GM23338 (cell line): ENCODE measurements around the gene MSANTD7. TPM values are rescaled to one million over a fixed set of nuclear protein-coding genes. Genes with fewer than 3 reads are reported as not detected.

Experiments
- ATAC-seq: fragments of 200-7000 bp; cut with Tn5 transposase; 3 replicates; pipeline ENCODE4 v1.9.1; 2020
- DNase-seq: peaks from one replicate; pipeline ENCODE4 v3.0.0-alpha.2; 2015; ENCODE audit warnings: low spot score
- H2AFZ ChIP-seq: fragments of 200-600 bp; sonication (generic); 2 replicates; pipeline ENCODE4 v1.8.0; 2016; ENCODE audit warnings: antibody characterized with exemption, mild to moderate bottlenecking, moderate library complexity
- H3F3A ChIP-seq: fragments of 200-600 bp; sonication (generic); replicated peaks from 2 replicates; pipeline ENCODE4 v1.8.0; 2017; ENCODE audit warnings: antibody characterized with exemption, mixed run types, low read depth
- H3K27ac ChIP-seq: fragments of 200-600 bp; sonication (generic); 2 replicates; pipeline ENCODE4 v1.6.1; 2016; ENCODE audit warnings: low read depth
- H3K27me3 ChIP-seq: fragments of 200-600 bp; sonication (generic); 2 replicates; pipeline ENCODE4 v1.8.0; 2016; ENCODE audit warnings: mild to moderate bottlenecking, mixed run types, moderate library complexity; ENCODE audit not compliant: insufficient read depth
- H3K36me3 ChIP-seq: fragments of 200-600 bp; sonication (generic); 2 replicates; pipeline ENCODE4 v1.8.0; 2016; ENCODE audit warnings: mild to moderate bottlenecking; ENCODE audit not compliant: insufficient read depth
- H3K4me1 ChIP-seq: fragments of 200-600 bp; sonication (generic); 2 replicates; pipeline ENCODE4 v1.8.0; 2016; ENCODE audit warnings: mild to moderate bottlenecking, moderate library complexity; ENCODE audit not compliant: insufficient read depth
- H3K4me2 ChIP-seq: fragments of 200-600 bp; sonication (generic); 2 replicates; pipeline ENCODE4 v1.7.1; 2017; ENCODE audit warnings: mixed run types
- H3K4me3 ChIP-seq: fragments of 200-600 bp; sonication (generic); 2 replicates; pipeline ENCODE4 v1.6.1; 2016; ENCODE audit warnings: mixed run types
- H3K79me2 ChIP-seq: fragments of 200-600 bp; sonication (generic); replicated peaks from 2 replicates; pipeline ENCODE4 v1.8.0; 2017; ENCODE audit warnings: mild to moderate bottlenecking; ENCODE audit not compliant: insufficient read depth
- H3K9me2 ChIP-seq: fragments of 200-600 bp; sonication (generic); 2 replicates; pipeline ENCODE4 v1.8.0; 2017; ENCODE audit not compliant: insufficient read depth
- H4K20me1 ChIP-seq: fragments of 200-600 bp; sonication (generic); replicated peaks from 2 replicates; pipeline ENCODE4 v1.8.0; 2017; ENCODE audit warnings: mild to moderate bottlenecking; ENCODE audit not compliant: insufficient read depth
- H3K27ac Mint-ChIP-seq: 2 replicates; pipeline ENCODE4 v1.8.0; 2020; ENCODE audit warnings: inconsistent platforms, mild to moderate bottlenecking, moderate library complexity, mixed read lengths
- H3K27me3 Mint-ChIP-seq: 3 replicates; pipeline ENCODE4 v1.8.0; 2022; ENCODE audit warnings: low read depth, mild to moderate bottlenecking, moderate library complexity, mixed read lengths, inconsistent platforms; ENCODE audit not compliant: insufficient read depth, poor library complexity
- H3K36me3 Mint-ChIP-seq: 3 replicates; pipeline ENCODE4 v1.8.0; 2021; ENCODE audit warnings: low read depth, mild to moderate bottlenecking, inconsistent platforms, moderate library complexity, mixed read lengths
- H3K4me1 Mint-ChIP-seq: 3 replicates; pipeline ENCODE4 v1.8.0; 2020; ENCODE audit warnings: mild to moderate bottlenecking, inconsistent platforms, mixed read lengths
- H3K4me3 Mint-ChIP-seq: 3 replicates; pipeline ENCODE4 v1.8.0; 2021; ENCODE audit warnings: moderate library complexity, mild to moderate bottlenecking, inconsistent platforms, mixed read lengths
- H3K9me3 Mint-ChIP-seq: 3 replicates; pipeline ENCODE4 v1.8.0; 2020; ENCODE audit warnings: moderate library complexity, mild to moderate bottlenecking, inconsistent platforms, mixed read lengths
- CREB1 ChIP-seq: fragments of 250-450 bp; sonication (Bioruptor Pico); IDR thresholded peaks from 2 replicates; pipeline ENCODE4 v1.5.0; 2020; ENCODE audit warnings: low read depth, mild to moderate bottlenecking, moderate library complexity
- EZH2 ChIP-seq: fragments of 200-600 bp; sonication (generic); IDR thresholded peaks from one replicate; pipeline ENCODE4 v1.8.0; 2017; ENCODE audit warnings: antibody characterized with exemption, mild to moderate bottlenecking, low read depth; ENCODE audit not compliant: unreplicated experiment
- EZH2phosphoT487 ChIP-seq: fragments of 200-600 bp; sonication (generic); IDR thresholded peaks from one replicate; pipeline ENCODE4 v1.8.1; 2018; ENCODE audit warnings: antibody characterized with exemption; ENCODE audit not compliant: unreplicated experiment
- JUNB ChIP-seq: IDR thresholded peaks from one replicate; pipeline ENCODE4 v1.6.1; 2016; ENCODE audit warnings: antibody characterized with exemption; ENCODE audit not compliant: unreplicated experiment
- NANOG ChIP-seq: IDR thresholded peaks from 2 replicates; pipeline ENCODE4 v1.6.1; 2016; ENCODE audit warnings: antibody characterized with exemption, borderline replicate concordance
- POLR2AphosphoS5 ChIP-seq: IDR thresholded peaks from 2 replicates; pipeline ENCODE4 v1.6.1; 2016; ENCODE audit warnings: antibody characterized with exemption, low read depth
- STAT1 ChIP-seq: IDR thresholded peaks from one replicate; pipeline ENCODE4 v1.6.1; 2016; ENCODE audit warnings: antibody characterized with exemption; ENCODE audit not compliant: unreplicated experiment
- ZNF114 ChIP-seq: fragments of 250-450 bp; sonication (Bioruptor Pico); IDR thresholded peaks from 2 replicates; pipeline ENCODE4 v1.5.0; 2020; ENCODE audit warnings: mild to moderate bottlenecking, moderate library complexity
- ZNF331 ChIP-seq: fragments of 250-450 bp; sonication (Bioruptor Pico); IDR thresholded peaks from 2 replicates; pipeline ENCODE4 v1.5.0; 2020; ENCODE audit warnings: low read depth, mild to moderate bottlenecking, moderate library complexity
- polyA plus RNA-seq: library from polyadenylated mRNA; unstranded; fragments of >200 nt; fragmentation: Nextera tagmentation; extraction: Ambion mirVana; gene quantifications from 2 replicates; pipeline ENCODE4 v1.2.1, GENCODE V29; 2016
- total RNA-seq: library from RNA; depleted of rRNA; stranded (reverse); fragments of >200 nt; shearing (Covaris generic); gene quantifications from 2 replicates; pipeline ENCODE4 v1.2.3, GENCODE V29; 2014
- TF ChIP-seq, protein P1 (sequence below): fragments of 250-450 bp; sonication (Bioruptor Pico); IDR thresholded peaks from 2 replicates; pipeline ENCODE4 v1.5.0; 2020; ENCODE audit warnings: mild to moderate bottlenecking, moderate library complexity
- TF ChIP-seq, protein P2 (sequence below): IDR thresholded peaks from one replicate; pipeline ENCODE4 v1.6.1; 2018; ENCODE audit warnings: antibody characterized with exemption; ENCODE audit not compliant: unreplicated experiment
- TF ChIP-seq, protein P3 (sequence below), 2 experiments: fragments of 200-600 bp in 1 of 2; sonication (generic) in 1 of 2; conservative IDR thresholded peaks; 2 replicates each; pipeline versions ENCODE4 v1.5.1 to v1.6.1; 2016 to 2017; ENCODE audit warnings: antibody characterized with exemption in 2 of 2, low read depth in 2 of 2, mild to moderate bottlenecking in 2 of 2, moderate library complexity in 1 of 2
- TF ChIP-seq, protein P4 (sequence below): IDR thresholded peaks from 2 replicates; pipeline ENCODE4 v1.6.1; 2016; ENCODE audit warnings: antibody characterized with exemption

The MSANTD7 gene
- total and polyA plus RNA-seq, 2 experiments from 2014 or later = 5.3 to 19.8 TPM

- Mint-ChIP-seq H3K27ac (no peak overlapping the region), H3K27me3 (peaks cover 4% of the 10 kb centered on the region), H3K4me1 (no peaks in the 10 kb centered on the region), H3K4me3 (no peak overlapping the region), H3K36me3 (no peaks in the 10 kb centered on the region), H3K9me3 (no peaks in the 10 kb centered on the region)
- no peak overlapping the region for H3K4me3 ChIP-seq
- H3F3A ChIP-seq = no peaks in the 10 kb centered on the region
- TF ChIP-seq POLR2AphosphoS5 (no peak), ZNF331 (CRISPR knock-in tag) (no peak), EZH2phosphoT487 (no peak), ZNF114 (CRISPR knock-in tag) (no peak), EZH2 (no peak), STAT1 (no peak), CREB1 (no peak), NANOG (no peak), JUNB (no peak)
- TF ChIP-seq, protein P1, sequence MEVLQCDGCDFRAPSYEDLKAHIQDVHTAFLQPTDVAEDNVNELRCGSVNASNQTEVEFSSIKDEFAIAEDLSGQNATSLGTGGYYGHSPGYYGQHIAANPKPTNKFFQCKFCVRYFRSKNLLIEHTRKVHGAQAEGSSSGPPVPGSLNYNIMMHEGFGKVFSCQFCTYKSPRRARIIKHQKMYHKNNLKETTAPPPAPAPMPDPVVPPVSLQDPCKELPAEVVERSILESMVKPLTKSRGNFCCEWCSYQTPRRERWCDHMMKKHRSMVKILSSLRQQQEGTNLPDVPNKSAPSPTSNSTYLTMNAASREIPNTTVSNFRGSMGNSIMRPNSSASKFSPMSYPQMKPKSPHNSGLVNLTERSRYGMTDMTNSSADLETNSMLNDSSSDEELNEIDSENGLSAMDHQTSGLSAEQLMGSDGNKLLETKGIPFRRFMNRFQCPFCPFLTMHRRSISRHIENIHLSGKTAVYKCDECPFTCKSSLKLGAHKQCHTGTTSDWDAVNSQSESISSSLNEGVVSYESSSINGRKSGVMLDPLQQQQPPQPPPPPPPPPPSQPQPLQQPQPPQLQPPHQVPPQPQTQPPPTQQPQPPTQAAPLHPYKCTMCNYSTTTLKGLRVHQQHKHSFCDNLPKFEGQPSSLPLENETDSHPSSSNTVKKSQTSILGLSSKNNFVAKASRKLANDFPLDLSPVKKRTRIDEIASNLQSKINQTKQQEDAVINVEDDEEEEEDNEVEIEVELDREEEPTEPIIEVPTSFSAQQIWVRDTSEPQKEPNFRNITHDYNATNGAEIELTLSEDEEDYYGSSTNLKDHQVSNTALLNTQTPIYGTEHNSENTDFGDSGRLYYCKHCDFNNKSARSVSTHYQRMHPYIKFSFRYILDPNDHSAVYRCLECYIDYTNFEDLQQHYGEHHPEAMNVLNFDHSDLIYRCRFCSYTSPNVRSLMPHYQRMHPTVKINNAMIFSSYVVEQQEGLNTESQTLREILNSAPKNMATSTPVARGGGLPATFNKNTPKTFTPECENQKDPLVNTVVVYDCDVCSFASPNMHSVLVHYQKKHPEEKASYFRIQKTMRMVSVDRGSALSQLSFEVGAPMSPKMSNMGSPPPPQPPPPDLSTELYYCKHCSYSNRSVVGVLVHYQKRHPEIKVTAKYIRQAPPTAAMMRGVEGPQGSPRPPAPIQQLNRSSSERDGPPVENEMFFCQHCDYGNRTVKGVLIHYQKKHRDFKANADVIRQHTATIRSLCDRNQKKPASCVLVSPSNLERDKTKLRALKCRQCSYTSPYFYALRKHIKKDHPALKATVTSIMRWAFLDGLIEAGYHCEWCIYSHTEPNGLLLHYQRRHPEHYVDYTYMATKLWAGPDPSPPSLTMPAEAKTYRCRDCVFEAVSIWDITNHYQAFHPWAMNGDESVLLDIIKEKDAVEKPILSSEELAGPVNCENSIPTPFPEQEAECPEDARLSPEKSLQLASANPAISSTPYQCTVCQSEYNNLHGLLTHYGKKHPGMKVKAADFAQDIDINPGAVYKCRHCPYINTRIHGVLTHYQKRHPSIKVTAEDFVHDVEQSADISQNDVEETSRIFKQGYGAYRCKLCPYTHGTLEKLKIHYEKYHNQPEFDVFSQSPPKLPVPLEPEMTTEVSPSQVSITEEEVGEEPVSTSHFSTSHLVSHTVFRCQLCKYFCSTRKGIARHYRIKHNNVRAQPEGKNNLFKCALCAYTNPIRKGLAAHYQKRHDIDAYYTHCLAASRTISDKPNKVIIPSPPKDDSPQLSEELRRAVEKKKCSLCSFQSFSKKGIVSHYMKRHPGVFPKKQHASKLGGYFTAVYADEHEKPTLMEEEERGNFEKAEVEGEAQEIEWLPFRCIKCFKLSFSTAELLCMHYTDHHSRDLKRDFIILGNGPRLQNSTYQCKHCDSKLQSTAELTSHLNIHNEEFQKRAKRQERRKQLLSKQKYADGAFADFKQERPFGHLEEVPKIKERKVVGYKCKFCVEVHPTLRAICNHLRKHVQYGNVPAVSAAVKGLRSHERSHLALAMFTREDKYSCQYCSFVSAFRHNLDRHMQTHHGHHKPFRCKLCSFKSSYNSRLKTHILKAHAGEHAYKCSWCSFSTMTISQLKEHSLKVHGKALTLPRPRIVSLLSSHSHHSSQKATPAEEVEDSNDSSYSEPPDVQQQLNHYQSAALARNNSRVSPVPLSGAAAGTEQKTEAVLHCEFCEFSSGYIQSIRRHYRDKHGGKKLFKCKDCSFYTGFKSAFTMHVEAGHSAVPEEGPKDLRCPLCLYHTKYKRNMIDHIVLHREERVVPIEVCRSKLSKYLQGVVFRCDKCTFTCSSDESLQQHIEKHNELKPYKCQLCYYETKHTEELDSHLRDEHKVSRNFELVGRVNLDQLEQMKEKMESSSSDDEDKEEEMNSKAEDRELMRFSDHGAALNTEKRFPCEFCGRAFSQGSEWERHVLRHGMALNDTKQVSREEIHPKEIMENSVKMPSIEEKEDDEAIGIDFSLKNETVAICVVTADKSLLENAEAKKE = no peak
- TF ChIP-seq, protein P2, sequence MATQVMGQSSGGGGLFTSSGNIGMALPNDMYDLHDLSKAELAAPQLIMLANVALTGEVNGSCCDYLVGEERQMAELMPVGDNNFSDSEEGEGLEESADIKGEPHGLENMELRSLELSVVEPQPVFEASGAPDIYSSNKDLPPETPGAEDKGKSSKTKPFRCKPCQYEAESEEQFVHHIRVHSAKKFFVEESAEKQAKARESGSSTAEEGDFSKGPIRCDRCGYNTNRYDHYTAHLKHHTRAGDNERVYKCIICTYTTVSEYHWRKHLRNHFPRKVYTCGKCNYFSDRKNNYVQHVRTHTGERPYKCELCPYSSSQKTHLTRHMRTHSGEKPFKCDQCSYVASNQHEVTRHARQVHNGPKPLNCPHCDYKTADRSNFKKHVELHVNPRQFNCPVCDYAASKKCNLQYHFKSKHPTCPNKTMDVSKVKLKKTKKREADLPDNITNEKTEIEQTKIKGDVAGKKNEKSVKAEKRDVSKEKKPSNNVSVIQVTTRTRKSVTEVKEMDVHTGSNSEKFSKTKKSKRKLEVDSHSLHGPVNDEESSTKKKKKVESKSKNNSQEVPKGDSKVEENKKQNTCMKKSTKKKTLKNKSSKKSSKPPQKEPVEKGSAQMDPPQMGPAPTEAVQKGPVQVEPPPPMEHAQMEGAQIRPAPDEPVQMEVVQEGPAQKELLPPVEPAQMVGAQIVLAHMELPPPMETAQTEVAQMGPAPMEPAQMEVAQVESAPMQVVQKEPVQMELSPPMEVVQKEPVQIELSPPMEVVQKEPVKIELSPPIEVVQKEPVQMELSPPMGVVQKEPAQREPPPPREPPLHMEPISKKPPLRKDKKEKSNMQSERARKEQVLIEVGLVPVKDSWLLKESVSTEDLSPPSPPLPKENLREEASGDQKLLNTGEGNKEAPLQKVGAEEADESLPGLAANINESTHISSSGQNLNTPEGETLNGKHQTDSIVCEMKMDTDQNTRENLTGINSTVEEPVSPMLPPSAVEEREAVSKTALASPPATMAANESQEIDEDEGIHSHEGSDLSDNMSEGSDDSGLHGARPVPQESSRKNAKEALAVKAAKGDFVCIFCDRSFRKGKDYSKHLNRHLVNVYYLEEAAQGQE = no peak
- TF ChIP-seq, protein P3, sequence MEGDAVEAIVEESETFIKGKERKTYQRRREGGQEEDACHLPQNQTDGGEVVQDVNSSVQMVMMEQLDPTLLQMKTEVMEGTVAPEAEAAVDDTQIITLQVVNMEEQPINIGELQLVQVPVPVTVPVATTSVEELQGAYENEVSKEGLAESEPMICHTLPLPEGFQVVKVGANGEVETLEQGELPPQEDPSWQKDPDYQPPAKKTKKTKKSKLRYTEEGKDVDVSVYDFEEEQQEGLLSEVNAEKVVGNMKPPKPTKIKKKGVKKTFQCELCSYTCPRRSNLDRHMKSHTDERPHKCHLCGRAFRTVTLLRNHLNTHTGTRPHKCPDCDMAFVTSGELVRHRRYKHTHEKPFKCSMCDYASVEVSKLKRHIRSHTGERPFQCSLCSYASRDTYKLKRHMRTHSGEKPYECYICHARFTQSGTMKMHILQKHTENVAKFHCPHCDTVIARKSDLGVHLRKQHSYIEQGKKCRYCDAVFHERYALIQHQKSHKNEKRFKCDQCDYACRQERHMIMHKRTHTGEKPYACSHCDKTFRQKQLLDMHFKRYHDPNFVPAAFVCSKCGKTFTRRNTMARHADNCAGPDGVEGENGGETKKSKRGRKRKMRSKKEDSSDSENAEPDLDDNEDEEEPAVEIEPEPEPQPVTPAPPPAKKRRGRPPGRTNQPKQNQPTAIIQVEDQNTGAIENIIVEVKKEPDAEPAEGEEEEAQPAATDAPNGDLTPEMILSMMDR (conservative IDR thresholded peaks at IDR 0.05; ENCODE audit: low read depth in 2 of 2) = no peak
- TF ChIP-seq, protein P4, sequence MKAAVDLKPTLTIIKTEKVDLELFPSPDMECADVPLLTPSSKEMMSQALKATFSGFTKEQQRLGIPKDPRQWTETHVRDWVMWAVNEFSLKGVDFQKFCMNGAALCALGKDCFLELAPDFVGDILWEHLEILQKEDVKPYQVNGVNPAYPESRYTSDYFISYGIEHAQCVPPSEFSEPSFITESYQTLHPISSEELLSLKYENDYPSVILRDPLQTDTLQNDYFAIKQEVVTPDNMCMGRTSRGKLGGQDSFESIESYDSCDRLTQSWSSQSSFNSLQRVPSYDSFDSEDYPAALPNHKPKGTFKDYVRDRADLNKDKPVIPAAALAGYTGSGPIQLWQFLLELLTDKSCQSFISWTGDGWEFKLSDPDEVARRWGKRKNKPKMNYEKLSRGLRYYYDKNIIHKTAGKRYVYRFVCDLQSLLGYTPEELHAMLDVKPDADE = no peak
- no peaks in the 10 kb centered on the region for H3K27me3 ChIP-seq
- no peaks in the 10 kb centered on the region for H3K4me1 ChIP-seq
- no peaks in the 10 kb centered on the region for H3K36me3 ChIP-seq
- no peaks in the 10 kb centered on the region for H3K79me2 ChIP-seq
- H4K20me1 ChIP-seq = no peaks in the 10 kb centered on the region
- H2AFZ ChIP-seq = no peak overlapping the region
- ATAC-seq = no peak
- H3K27ac ChIP-seq = no peak overlapping the region
- no peak overlapping the region for H3K4me2 ChIP-seq
- H3K9me2 ChIP-seq = no peaks in the 10 kb centered on the region
- DNase-seq = no peak
Observed at GRCh38 chr10:14800397-14800796, 37.7 kb upstream of the MSANTD7 start.
